ENCODE data around the gene CLDN12.

GRCh38 chr7:90432752-90433151, 29.5 kb downstream of the CLDN12 start:
- TF ChIP-seq TARDBP (IDR thresholded peaks at IDR 0.05) (no peak), ZNF384 (IDR thresholded peaks at IDR 0.05) (no peak), HDGF (IDR thresholded peaks at IDR 0.05; ENCODE audit: borderline replicate concordance) (no peak), FOXK2 (IDR thresholded peaks at IDR 0.05) (no peak)
